DMS53 (cell line): ENCODE data around the gene FREM1.
A peak's percentile ranks its signal among the peaks of the same experiment; 100 is the strongest.

Experiments used
- DNase-seq: peaks from one replicate; lab custom pipeline; 2025; lab: John Stamatoyannopoulos, UW

The FREM1 gene

GRCh38 chr9:14909181-14909580, 1.0 kb downstream of the FREM1 start:
- no peak for DNase-seq

GRCh38 chr9:14908295-14909180, 1.7 kb downstream of the FREM1 start:
- DNase-seq = peak; percentile 40

- DNase-seq = no peak
Measured at GRCh38 chr9:14907696-14908095, 2.5 kb downstream of the FREM1 start.

- DNase-seq = no peak
Measured at GRCh38 chr9:14907360-14907685, 2.9 kb downstream of the FREM1 start.

- no peak for DNase-seq
Measured at GRCh38 chr9:14906644-14907359, 3.4 kb downstream of the FREM1 start.

- DNase-seq = no peak
Measured at GRCh38 chr9:14906000-14906399, 4.2 kb downstream of the FREM1 start.

GRCh38 chr9:14903040-14903439, 7.2 kb downstream of the FREM1 start:
- DNase-seq = no peak

GRCh38 chr9:14902561-14902960, 7.7 kb downstream of the FREM1 start:
- no peak for DNase-seq

GRCh38 chr9:14899815-14900193, 10.4 kb downstream of the FREM1 start:
- no peak for DNase-seq

GRCh38 chr9:14899042-14899814, 11.0 kb downstream of the FREM1 start:
- DNase-seq = no peak

GRCh38 chr9:14895806-14896205, 14.4 kb downstream of the FREM1 start:
- no peak for DNase-seq

GRCh38 chr9:14893280-14893679, 16.9 kb downstream of the FREM1 start:
- no peak for DNase-seq

GRCh38 chr9:14891332-14891731, 18.9 kb downstream of the FREM1 start:
- DNase-seq = peak; percentile 11

GRCh38 chr9:14889451-14889850, 20.8 kb downstream of the FREM1 start:
- DNase-seq = no peak

GRCh38 chr9:14888875-14889274, 21.4 kb downstream of the FREM1 start:
- no peak for DNase-seq

GRCh38 chr9:14888272-14888671, 22.0 kb downstream of the FREM1 start:
- peak; percentile 16 for DNase-seq

- DNase-seq = no peak
Measured at GRCh38 chr9:14887149-14887548, 23.1 kb downstream of the FREM1 start.

GRCh38 chr9:14883310-14883944, 26.8 kb downstream of the FREM1 start:
- no peak for DNase-seq

- DNase-seq = peak; percentile 38
Measured at GRCh38 chr9:14882090-14882489, 28.1 kb downstream of the FREM1 start.

- DNase-seq = no peak
Measured at GRCh38 chr9:14881006-14881405, 29.2 kb downstream of the FREM1 start.

- no peak for DNase-seq
Measured at GRCh38 chr9:14870090-14870489, 40.1 kb downstream of the FREM1 start.

- DNase-seq = no peak
Measured at GRCh38 chr9:14869671-14870070, 40.6 kb downstream of the FREM1 start.
